Activated effector memory CD4-positive, alpha-beta T cell treated with anti-CD3 and anti-CD28 coated beads, Interleukin-2, amount 50 U/mL, for 16 hours (primary cell): ENCODE measurements around the gene SH3BP4.

Experiments
- DNase-seq: peaks from one replicate; pipeline ENCODE4 v3.0.0-alpha.2; 2020

Gene SH3BP4

DNA sequence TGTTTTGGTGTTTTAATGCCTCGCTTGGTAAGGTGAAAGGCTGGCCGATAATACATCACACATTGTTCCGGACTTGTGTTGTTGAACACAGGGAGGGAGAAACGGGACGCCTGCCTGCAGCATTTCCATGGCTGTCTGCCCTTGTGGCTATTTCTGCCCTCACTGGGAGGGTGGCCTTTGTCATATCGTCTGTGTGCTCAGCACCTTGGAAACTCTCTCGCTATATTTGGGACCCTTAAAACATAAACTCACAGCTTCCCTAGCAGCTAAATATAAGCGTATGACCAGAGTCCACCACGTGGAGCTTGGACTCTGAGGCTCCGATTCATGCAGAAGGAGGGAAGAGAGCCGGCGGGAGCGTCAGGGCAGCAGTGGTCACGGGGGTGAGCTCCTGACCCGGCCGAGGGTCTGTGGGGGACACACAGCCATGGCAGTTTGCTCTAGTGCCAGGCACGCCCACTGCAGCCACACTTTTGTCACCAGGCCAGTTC, 111.7 kb downstream of the SH3BP4 start:
- DNase-seq, result no peak

DNA sequence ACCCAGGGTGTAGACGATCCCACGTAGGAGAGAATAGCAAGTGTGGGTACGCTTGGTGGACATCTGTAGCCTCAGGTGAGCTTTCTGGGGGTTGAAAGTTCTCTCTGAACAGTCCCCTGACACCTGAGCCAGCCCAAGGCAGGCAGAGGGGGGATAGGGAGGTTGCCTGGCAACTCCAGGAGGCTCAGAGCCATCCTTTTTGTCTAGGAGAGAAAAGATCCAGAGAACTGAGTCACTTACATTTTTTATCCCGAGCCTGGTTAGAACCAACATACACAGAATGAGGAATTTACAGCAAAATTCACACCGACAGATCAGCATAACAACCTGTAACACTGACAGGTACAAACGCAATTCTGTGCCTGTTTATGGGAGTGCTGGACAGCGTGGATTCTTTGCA, 113.2 kb downstream of the SH3BP4 start:
- DNase-seq, result no peak

DNA sequence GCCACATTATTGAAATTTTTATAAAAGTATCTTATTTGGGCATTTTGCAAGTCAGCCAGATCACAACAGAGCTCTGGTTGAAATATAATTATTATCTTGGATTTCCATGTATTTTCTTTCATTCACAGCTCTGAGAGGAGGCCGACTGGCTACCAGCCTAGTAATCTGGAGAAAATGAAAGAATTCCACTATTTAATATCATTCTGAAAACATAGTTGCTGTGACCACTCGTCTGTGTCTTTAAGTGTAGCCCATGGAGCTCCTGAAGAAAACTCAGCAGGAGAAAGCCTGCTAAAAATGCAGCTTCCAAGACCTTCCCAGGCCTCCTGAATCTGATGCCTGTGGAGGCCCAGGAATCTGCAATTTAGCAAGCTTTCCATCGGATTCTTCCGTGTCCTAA, 114.7 kb downstream of the SH3BP4 start:
- no peak for DNase-seq

- no peak for DNase-seq
Observed at GRCh38 chr2:235066895-235067294, 115.1 kb downstream of the SH3BP4 start.

DNA sequence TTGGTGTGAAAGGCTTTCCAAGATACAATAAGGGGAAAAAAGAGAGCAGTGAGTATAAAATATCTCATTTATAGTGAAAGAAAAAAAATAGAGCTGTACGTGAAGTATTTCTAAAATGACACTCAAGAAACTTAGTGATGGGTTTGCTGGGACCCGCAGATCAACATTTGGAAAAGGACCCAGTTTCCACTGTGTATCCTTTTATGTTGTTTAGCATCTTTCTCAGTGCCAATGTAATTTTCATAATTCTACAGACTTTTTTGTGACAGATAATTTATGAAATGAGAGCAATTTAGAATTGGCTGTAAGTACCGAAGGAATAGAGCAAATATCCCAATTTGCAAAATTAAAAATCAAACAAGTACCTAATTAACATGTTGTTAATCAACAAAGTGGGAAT, 116.9 kb downstream of the SH3BP4 start:
- no peak for DNase-seq

DNA sequence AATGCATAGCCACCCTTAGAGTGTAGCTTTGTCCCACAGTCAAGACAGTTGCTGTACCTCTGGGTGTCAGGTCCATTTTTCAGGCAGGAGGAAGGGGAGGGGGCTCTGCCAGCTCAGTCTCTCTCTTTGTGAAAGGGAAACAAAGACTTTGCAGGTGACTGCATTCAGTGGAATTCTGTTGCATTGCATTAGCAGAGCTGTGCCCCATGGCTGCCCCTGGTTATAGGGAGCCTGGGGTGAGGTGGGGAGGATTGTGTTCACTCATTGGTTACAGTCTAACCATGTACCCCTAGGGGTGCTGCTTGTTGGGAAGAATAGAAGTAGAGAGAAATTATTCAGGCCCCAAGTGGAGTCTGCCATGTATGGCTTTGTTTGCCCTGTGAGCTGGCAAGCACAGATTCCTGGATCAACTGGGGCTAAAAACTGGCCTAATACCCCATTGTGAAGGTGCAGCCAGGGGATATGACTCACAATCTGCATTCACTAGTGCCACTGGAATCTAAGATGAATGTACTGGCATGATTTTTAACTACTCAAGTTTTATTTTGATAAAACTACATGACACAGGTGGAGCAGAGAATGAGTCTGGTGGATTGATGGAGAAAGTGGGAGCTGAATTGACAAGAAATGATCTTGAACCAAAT, 118.4 kb downstream of the SH3BP4 start:
- no peak for DNase-seq

DNA sequence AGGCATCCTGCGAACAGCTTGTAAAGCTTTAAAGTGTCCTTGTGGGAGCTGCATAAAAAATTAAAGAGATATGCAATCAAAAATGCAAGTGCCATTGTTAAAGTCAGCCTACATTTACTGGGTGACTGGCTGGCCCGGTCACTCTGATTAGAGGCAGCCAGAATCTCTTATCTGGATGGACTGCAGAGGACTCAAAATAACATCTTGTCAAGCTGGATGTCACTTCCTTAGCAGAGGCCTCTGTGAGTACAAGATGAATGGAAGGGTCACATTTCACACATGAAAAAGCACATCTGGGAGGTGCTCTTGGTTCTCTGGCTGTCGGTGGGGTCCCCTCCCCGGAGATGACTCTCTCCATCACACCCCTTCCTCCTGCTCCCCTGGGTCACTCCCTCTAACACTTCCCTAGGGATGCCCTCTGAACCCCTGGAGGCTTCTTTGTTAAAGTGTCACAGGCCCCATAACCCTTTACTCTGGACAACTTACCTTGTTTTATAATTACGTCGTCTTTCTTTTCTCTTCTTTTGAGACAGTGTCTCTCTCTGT, 122.1 kb downstream of the SH3BP4 start:
- no peak for DNase-seq

- no peak for DNase-seq
Observed at GRCh38 chr2:235077046-235077445, 125.2 kb downstream of the SH3BP4 start.

GRCh38 chr2:235078182-235078581, 126.4 kb downstream of the SH3BP4 start:
- no peak for DNase-seq

DNA sequence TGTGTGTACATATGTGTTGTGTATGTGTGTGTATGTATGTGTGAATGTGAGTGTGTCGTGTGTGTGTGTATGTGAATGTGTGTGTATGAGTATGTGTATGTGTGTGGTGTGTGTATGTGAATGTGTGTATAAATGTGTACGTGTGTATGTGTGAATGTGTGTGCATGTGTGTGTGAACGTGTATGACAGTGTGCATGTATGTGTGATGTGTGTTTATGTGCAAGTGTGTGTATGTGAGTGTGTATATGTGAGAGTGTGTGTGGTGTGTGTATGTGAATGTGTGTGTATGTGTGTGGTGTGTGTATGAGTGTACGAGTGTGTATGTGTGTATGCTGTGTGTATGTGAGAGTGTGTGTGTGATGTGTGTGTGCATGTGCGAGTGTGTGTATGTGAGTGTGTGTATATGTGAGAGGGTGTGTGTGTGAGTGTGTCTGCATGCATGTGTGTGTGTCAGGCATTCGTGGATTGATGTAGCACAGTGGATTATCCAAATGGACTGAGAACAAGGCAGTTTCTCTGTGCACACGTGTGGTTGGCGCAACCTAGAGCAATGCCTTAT, 127.2 kb downstream of the SH3BP4 start:
- DNase-seq, result no peak

DNA sequence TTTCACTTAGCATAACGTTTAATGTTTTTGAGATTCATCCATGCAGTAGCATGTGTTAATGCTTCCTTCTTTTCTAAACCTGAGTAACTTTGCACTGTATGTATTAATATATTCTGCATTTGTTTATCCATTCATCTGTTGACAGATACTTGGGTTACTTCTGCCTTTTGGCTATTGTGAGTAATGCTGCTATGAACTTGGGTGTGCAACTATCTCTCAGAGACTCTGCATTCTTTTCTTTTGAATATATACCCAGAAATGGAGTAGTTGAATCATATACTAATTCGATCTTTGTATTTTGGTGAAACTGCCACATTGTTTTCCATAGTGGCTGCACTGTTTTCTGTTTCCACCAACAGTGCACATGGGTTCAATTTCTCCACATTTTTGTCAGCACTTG, 128.3 kb downstream of the SH3BP4 start:
- DNase-seq, result no peak

DNA sequence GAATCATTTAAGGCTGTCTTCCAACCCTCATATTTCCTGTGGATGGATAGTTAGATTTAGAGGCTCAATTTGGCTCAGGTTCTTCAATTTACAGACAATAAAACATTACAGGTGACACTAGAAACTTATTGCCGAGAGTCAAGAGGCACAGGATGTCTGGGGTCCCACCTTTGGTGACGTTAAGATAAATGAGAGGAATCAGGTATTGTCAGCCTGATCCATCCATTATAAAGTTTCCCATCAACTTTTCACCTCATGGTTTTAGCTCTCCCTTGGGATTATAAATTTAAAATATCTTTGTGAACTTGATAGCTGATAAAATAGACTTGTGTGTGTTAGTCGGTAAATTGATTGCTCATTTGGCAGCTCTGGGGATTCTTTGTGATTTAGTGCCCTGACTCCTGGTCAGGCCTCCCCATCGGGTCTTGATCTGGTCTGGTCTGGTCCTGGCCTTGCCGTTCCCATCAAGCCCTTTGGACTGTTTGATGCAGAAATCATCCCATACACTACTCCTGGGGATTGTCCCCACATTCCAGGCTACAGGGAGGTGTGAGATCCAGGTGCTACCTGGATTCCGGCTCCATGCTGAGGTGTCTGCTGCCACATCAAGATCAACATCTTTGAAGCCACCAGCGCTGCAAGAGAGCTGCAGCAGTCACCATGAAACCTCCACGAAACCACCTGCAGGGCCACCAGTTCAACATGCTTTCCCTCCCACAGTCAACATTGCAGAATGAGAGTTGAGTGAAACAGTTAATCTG, 130.9 kb downstream of the SH3BP4 start:
- DNase-seq, result no peak

DNA sequence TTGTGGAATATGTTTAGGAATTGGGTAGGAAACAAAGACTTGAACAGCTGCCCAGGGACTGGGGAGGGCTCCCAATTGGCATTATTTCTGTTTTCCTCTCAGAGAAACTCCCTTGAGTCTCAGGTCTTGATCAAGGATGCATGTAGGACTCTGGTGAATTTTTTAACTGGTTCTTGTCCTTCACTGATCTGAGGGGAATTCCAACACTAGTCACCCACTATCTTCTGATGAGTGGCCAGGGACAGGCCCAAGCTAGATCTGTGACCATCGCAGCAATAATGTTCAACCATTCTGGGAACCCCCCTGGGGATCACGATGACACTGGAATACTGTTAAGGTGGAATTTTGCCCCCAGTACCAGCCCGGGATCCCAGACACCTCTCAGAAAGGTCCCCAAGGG, 132.0 kb downstream of the SH3BP4 start:
- no peak for DNase-seq

GRCh38 chr2:235084424-235084823, 132.6 kb downstream of the SH3BP4 start:
- no peak for DNase-seq

GRCh38 chr2:235085476-235085875, 133.7 kb downstream of the SH3BP4 start:
- DNase-seq, result no peak

GRCh38 chr2:235086481-235087184, 134.8 kb downstream of the SH3BP4 start:
- DNase-seq, result no peak

DNA sequence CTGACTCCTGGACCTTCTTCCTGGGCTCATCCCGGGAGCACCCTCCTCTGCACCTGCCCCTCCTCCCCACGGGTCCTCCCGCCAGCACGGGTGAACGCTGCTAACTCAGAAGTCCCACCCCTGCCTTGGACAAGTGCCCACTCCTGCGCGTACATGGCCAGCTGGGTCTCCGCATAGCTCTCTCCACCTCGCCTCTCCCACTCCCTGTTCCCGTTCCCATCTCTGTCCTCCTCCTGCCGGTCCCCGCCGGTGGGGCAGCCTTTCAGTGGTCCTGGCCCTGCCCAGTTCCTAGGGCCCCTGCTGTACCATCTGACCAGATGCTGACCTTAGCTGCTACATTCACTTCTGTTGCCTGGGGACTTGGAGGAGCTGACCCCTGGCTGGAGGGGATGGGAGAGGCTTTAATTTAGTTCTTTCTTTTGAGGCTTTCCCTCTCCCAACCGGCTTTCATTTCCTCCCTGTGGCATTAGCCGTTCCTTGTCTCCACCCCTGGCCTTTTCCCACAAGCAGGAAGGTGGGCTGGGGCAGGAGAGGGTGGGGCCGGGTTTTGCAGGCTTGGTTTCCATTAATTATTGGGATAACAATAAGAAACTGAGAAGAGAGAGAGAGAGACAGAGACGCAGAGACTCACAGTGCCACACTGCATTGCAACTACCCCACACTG, 136.1 kb downstream of the SH3BP4 start:
- DNase-seq, result no peak

- DNase-seq, result no peak
Observed at GRCh38 chr2:235088496-235088921, 136.7 kb downstream of the SH3BP4 start.

- DNase-seq, result no peak
Observed at GRCh38 chr2:235091421-235091820, 139.6 kb downstream of the SH3BP4 start.

- no peak for DNase-seq
Observed at GRCh38 chr2:235091983-235092382, 140.2 kb downstream of the SH3BP4 start.

DNA sequence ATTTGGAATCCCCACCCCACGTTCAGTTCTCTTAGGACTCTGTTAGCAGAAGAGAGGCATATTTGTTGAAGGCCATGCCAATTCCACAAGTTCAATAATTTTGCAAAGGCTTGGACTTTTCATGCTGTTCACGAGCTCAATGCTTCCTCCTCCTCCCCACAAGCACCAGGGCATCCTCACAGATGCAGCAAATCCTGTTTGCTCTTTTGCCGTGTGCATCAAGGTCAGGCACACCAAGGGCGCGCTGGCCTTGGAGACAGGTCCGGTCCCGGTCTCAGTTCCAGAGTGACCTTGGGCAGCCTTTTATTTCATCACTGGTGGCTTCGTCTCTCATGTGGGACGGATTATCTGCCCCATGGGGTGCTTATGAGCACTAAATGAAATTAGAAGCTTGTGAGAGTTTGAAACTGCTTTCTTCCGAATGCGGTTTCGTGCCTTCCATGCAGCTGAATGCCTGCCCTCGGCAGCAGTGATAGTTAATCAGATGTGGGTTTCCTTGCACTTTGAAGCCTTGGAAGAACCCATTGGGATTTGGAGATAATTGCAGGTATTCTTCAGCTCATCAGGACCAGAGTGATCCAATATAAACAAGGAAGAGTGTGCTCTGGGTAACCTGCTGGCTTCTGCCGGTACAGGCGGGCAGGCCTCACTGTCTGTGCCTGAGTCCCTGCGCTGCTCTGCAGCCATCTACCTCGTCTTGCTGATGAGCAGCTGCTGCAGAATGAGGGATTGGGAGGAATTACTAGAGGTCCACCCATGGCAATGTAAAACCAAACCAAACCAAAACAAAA, 140.8 kb downstream of the SH3BP4 start:
- DNase-seq, result no peak

GRCh38 chr2:235094457-235094856, 142.6 kb downstream of the SH3BP4 start:
- DNase-seq, result no peak
